RPMI8226 (cell line): ENCODE data around the gene FRMD4A.

Experiments used
- DNase-seq: peaks from one replicate; pipeline ENCODE4 v3.0.0-alpha.2; 2015

Gene FRMD4A

GRCh38 chr10:14336736-14337135 is 6.0 kb upstream of the FRMD4A start:
- DNase-seq: no peak

GRCh38 chr10:14334771-14335170 is 4.0 kb upstream of the FRMD4A start:
- DNase-seq: no peak

- DNase-seq: no peak
Observed at GRCh38 chr10:14333606-14334005, 2.9 kb upstream of the FRMD4A start.

GRCh38 chr10:14332903-14333302 is 2.2 kb upstream of the FRMD4A start:
- no peak for DNase-seq

- DNase-seq: no peak
Observed at GRCh38 chr10:14329746-14330173, 964 bp downstream of the FRMD4A start.

- no peak for DNase-seq
Observed at GRCh38 chr10:14328881-14329672, 1.6 kb downstream of the FRMD4A start.

GRCh38 chr10:14327527-14327926 is 3.2 kb downstream of the FRMD4A start:
- DNase-seq: no peak

- DNase-seq: no peak
Observed at GRCh38 chr10:14326581-14326980, 4.1 kb downstream of the FRMD4A start.

- peak; percentile 50 for DNase-seq
Observed at GRCh38 chr10:14325325-14325955, 5.3 kb downstream of the FRMD4A start.

GRCh38 chr10:14322526-14323188 is 8.1 kb downstream of the FRMD4A start:
- DNase-seq: no peak

GRCh38 chr10:14318007-14318406 is 12.7 kb downstream of the FRMD4A start:
- DNase-seq: no peak

- DNase-seq: no peak
Observed at GRCh38 chr10:14312014-14312413, 18.7 kb downstream of the FRMD4A start.

GRCh38 chr10:14311206-14311957 is 19.3 kb downstream of the FRMD4A start:
- DNase-seq: no peak

GRCh38 chr10:14309593-14309992 is 21.1 kb downstream of the FRMD4A start:
- no peak for DNase-seq

- no peak for DNase-seq
Observed at GRCh38 chr10:14306190-14306589, 24.5 kb downstream of the FRMD4A start.

GRCh38 chr10:14304046-14304445 is 26.7 kb downstream of the FRMD4A start:
- no peak for DNase-seq

- no peak for DNase-seq
Observed at GRCh38 chr10:14302035-14302434, 28.7 kb downstream of the FRMD4A start.

GRCh38 chr10:14299556-14299955 is 31.2 kb downstream of the FRMD4A start:
- DNase-seq: no peak

- no peak for DNase-seq
Observed at GRCh38 chr10:14296065-14296709, 34.5 kb downstream of the FRMD4A start.

GRCh38 chr10:14294347-14295059 is 36.2 kb downstream of the FRMD4A start:
- DNase-seq: no peak

- DNase-seq: no peak
Observed at GRCh38 chr10:14293526-14293925, 37.2 kb downstream of the FRMD4A start.

GRCh38 chr10:14291296-14291695 is 39.4 kb downstream of the FRMD4A start:
- no peak for DNase-seq
